Measurements from ENCODE around the gene CCDC149. TPM values are rescaled to one million over a fixed set of nuclear protein-coding genes. Genes with fewer than 3 reads are reported as not detected.
"Not testable (repeated sequence)": the region's sequence is repeated elsewhere in the genome, so short reads cannot be mapped to it uniquely, and the experiment has no call there.

Gene CCDC149
- polyA plus RNA-seq, 3 donors = 16.1 to 19.4 (median 16.9) TPM

DNA sequence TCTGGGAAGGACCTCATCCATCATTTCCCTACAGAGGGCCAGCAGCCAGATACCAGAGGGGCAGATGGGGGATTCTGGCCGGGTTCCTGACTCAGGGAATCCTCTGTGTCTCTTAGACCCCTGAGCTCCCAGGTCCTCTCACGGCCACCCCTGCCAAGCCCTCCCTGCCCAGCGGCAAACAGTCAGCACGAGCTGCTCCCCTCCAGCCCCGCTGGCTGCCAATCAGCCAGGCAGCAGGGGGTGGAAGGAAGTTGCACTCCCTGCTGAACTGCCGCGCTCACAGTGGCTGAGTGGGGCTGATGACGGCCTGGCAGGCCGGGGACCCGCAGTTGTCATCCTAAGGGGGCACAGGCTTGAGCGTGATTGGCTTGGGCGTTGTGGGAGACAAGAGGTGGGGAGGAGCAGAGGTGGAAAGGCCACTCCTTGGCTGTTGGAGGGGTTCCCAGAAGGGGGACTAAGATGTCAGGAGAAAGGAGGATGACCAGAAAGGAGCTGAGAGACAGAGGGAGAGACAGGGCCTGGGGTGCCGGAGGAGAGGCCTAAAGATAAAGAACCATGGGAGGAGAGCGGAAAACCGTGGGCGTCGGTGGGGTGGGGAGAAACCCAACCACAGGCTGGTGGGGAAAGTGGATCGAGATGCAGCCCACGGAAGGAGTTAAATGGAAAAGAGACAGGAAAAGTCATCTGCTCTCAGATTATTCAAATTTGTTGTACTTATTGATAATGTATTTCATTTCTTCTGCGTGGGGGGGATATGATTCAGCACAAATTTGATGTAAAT is 4.4 kb upstream of the CCDC149 start:
- no peak for DNase-seq (ENCODE audit: low read depth in 3 of 3, low spot score in 2 of 3)

DNA sequence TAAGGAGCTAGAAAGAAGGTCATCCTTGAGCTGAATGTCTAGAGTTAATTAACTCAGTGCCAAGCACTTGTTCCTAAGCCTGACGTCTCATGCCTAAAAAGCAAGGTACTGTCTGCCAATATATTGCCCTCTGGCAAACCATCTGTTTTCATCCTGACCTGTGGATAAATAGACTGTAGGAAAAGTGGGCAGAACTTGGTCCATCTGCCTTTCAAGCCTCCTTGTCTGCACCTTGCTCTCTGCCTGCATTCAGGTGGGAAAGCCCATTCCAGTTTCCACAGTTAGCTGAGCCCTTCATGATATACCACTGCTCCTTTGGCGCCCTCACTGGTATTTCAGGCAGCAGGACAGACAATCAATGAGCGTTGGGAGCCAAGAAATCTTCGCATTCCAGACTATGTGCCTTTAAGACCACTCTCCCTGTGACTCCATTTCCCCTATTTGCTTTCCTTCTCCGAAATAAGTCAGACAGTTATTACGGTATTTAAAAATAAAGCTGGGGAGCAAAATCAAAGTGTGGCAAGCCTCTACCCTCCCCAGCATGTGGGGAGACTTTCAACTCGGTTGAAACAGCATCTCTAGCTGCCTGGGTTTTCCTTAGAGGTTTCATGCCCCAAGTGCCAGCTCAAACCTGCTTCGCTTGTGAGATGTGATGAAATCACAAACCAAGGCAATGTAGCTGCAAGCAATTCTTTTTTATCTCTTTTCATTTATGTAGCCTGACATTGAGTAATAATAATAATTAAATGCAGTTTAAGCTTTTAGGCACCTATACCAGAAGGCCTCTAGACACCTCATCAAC is 2.5 kb upstream of the CCDC149 start:
- no peak for DNase-seq (ENCODE audit: low read depth in 3 of 3, low spot score in 2 of 3)

- no peak for DNase-seq (ENCODE audit: low read depth in 3 of 3, low spot score in 2 of 3)
Observed at GRCh38 chr4:24914460-24914859, 1.6 kb upstream of the CCDC149 start.

DNA sequence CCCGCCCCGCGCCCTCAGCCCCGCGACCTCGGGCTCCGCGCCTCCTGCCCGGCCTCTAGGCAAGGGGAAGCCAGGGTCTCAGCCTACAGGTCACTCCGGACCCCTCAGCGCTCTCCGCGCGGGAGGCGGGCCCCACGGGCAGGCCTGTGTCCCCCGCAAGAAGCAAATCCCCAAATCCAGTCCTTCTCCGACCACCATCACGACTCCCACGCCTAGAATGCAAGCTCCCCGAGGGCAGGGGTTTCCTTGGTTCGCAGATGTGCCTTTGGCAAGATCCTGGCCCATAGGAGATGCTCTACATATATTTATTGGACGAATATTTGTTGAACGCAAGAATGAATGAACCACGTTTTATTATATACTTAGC is 260 bp upstream of the CCDC149 start:
- no peak for DNase-seq (ENCODE audit: low read depth in 3 of 3, low spot score in 2 of 3)

- DNase-seq (ENCODE audit: low read depth in 3 of 3, low spot score in 2 of 3) = no peak
Observed at GRCh38 chr4:24910499-24910898, 2.3 kb downstream of the CCDC149 start.

GRCh38 chr4:24909606-24910005 is 3.2 kb downstream of the CCDC149 start:
- not testable (repeated sequence) for DNase-seq (ENCODE audit: low read depth in 3 of 3, low spot score in 2 of 3)

DNA sequence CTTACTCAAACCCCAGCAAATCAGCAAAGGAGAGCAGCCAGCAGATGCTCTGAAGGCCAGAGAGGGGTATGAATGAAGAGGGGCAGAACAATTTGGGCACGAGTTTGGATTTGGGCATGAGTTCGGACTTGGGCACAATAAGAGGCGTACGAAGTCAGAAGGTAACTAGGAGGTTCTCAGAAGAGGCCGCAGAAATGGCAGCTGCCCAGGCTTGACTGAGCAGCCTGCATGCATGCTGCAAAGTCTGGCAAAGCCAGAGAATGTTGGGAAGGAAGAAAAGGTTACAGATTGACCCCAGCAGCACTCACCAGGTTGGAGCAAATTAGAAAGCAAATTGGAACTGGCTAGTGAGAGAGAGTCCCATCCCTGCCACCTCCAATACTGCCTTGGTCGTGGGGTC is 15.2 kb downstream of the CCDC149 start:
- DNase-seq (ENCODE audit: low read depth in 3 of 3, low spot score in 2 of 3) = no peak

DNA sequence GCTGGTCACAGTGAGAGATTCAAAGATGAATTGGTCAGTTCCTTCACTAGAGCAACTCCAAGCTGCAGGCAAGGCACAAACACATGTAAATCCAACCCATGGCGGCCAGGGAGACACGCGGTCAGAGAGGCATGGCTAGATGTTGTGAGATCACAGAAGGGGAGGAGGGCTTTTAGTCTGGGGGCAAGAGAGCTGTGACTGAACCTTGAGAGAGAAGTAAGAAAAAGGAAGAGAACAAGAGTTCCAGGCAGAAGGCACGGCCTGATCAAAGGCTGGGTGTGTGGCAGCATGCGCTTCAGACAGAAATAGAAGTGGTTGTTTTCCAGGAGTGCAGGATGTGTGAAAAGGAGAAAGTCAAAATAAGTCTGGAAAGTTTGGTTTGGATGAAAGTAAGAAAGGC is 15.9 kb downstream of the CCDC149 start:
- no peak for DNase-seq (ENCODE audit: low read depth in 3 of 3, low spot score in 2 of 3)

GRCh38 chr4:24896056-24896455 is 16.8 kb downstream of the CCDC149 start:
- DNase-seq (ENCODE audit: low read depth in 3 of 3, low spot score in 2 of 3) = no peak

DNA sequence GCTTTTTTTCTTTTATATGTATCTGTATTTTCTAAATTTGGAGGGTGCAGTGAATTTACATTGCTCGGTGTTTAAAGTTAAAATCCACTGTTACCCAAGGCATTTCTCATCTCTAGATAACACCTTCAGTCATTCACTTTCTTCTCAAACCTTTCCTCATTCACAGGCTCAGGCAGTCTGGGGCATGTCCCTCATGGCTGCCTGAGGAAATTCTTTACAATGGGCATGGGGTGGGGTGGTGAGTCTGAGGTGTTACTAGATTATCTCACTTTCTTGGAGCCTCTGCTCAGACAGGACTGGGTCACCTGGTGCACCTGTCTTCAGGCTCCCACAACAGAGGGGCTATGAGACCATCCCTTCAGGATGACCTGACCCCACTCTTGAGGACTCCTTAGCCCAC is 17.4 kb downstream of the CCDC149 start:
- no peak for DNase-seq (ENCODE audit: low read depth in 3 of 3, low spot score in 2 of 3)

DNA sequence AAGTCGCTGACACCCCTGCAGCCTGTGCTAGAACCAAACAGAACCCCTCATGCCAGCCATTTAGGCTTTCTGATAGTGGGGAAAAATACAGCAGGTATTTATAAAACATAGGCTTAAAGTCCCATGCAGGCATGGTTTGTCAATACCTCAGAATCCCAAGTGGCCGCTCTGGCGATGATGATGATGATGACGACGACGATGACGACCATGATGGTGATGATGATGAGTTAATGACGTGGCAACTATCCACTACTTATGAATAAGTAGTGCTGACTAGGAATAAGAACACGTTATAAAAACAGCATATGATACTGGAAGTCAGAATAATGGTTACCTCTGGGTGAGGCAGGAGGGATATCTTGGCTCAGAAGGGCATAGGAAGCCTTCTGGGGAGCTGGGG is 18.0 kb downstream of the CCDC149 start:
- DNase-seq (ENCODE audit: low read depth in 3 of 3, low spot score in 2 of 3) = no peak

- DNase-seq (ENCODE audit: low read depth in 3 of 3, low spot score in 2 of 3) = no peak
Observed at GRCh38 chr4:24894243-24894642, 18.6 kb downstream of the CCDC149 start.

DNA sequence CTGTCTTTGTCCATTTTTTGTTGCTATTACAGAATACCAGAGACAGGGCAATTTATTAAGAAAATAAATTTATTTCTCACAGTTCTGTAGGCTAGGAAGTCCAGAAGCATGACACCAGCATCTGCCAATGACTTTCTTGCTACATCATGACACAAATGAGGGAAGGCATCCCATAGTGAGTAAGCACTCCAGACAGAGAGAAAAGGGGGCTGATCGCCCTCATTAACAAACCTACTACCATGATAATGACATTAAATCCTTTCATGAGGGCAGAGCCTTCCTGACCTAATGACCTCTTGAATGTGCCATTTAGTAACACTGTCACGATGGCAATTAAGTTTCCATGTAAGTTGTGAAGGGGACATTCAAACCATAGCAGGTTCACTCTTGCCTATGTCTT is 20.1 kb downstream of the CCDC149 start:
- no peak for DNase-seq (ENCODE audit: low read depth in 3 of 3, low spot score in 2 of 3)

- DNase-seq (ENCODE audit: low read depth in 3 of 3, low spot score in 2 of 3) = no peak
Observed at GRCh38 chr4:24892278-24892677, 20.6 kb downstream of the CCDC149 start.

GRCh38 chr4:24890561-24891126 is 22.2 kb downstream of the CCDC149 start:
- DNase-seq (ENCODE audit: low read depth in 3 of 3, low spot score in 2 of 3) = no peak

GRCh38 chr4:24889991-24890390 is 22.9 kb downstream of the CCDC149 start:
- DNase-seq (ENCODE audit: low read depth in 3 of 3, low spot score in 2 of 3) = no peak

DNA sequence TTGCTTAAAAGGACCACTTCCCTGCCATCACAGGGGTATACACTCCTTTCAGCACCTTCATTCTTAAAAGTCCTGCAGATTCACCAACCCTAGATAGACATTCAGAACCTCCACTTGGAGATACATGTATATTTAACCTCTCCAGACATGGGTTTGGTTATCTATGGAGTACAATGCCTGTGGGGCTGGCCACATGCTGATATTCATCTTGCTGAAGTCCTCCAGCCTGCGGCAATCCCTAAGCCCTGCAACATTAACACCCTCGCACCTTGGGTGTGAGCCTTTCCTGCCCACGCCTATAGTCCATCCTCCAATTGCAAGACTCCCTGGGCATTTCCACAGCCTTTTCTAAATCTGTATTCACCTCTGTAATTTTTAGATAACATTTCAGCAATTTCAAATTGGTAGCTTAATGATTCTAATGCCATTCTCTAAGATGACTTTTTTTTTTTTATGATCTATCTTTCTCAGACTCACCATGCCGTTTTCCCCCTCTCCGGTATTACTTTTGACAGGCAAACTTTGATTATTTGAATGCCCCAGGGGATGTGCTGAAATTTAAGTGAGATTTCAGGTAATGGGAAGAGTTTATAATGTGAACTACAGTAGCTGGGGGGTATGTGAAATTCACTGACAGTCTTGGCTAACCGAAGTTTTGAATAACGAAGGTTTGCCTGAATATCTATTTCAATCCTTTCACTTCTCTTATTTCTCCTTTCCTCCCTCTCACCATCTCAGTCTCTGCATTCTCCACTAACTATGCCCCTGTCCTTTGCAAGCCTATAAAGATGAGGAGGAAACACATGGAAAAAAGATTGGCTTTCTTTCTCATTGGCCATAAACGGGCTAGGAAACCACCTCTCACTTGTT is 24.1 kb downstream of the CCDC149 start:
- no peak for DNase-seq (ENCODE audit: low read depth in 3 of 3, low spot score in 2 of 3)

GRCh38 chr4:24887881-24888430 is 24.9 kb downstream of the CCDC149 start:
- no peak for DNase-seq (ENCODE audit: low read depth in 3 of 3, low spot score in 2 of 3)

GRCh38 chr4:24886596-24886995 is 26.2 kb downstream of the CCDC149 start:
- DNase-seq (ENCODE audit: low read depth in 3 of 3, low spot score in 2 of 3) = no peak

DNA sequence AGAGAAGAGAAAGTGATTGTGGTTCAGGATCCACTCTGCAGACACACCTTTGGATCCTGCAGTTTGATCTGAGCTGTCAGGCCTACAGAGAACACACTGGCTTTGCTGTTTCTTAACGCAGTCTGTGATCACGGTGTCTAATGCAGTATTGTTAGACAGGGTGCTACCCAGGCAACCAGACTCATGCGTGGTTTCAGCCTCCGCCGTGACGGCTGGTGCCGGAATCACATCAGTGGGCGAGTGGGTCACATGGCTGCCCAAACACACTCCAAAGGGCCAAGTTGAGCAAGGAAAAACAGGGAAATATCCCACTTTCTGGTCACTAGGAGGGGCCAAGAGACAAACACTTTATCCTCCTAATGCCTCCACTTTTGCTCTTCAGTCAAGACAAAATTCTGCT is 27.5 kb downstream of the CCDC149 start:
- no peak for DNase-seq (ENCODE audit: low read depth in 3 of 3, low spot score in 2 of 3)

- DNase-seq (ENCODE audit: low read depth in 3 of 3, low spot score in 2 of 3) = no peak
Observed at GRCh38 chr4:24884902-24885301, 27.9 kb downstream of the CCDC149 start.

Measured in right renal cortex interstitium (tissue), 3 donors.